ENCODE measurements around the gene GRK5.

GRK5 gene

DNA sequence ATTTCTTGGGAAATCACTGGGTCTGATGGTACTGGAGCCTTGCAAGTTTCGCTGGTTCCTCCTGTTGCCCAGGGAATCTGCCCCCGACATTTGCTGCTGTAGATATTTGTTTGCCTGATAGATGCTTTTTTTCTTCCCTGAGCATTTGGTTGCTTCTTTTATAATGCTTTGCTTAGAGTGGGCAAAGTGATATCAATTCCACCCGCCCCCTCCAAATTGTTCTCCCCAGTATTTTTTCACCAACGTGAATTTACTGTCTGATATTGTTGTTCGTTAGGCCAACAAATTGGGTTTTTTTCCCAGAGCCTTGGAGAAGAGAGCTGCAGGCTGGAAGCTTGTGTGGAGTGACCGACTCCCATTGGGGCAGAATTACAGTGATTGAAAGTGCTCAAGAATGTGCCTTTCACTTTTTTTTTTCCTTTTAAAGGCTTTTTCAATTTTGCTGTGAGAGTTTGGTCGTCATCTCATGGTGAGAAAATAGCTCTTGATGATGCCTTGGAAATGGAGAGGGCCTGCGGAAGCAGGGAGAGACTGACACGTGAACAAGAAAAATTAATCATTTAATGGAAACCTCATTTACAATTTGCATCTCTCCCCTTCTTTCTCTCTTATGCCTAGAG is 2.5 kb downstream of the GRK5 start:
- Histone ChIP-seq H3K27ac (ENCODE audit: low read depth, low read length) (no peak overlapping the region), H3F3A (ENCODE audit: insufficient read depth) (0 out of 2 replicates have a peak, but pooled peaks cover 3% of the 10 kb centered on the region), H3K9me2 (replicated peaks; ENCODE audit: insufficient read depth, low read length) (no peaks in the 10 kb centered on the region), H4K20me1 (ENCODE audit: low read depth, low read length) (no peaks in the 10 kb centered on the region), H3K4me3 (ENCODE audit: insufficient read depth, low read length, poor library complexity, severe bottlenecking) (no peak overlapping the region), H3K36me3 (ENCODE audit: low read length) (no peaks in the 10 kb centered on the region), H3K4me2 (ENCODE audit: low read depth, low read length, poor library complexity, severe bottlenecking) (peak overlapping the region; percentile 67), H2AFZ (ENCODE audit: low read depth, low read length, severe bottlenecking) (no peak overlapping the region), H3K27me3 (ENCODE audit: low read length) (no peaks in the 10 kb centered on the region), H3K9ac (ENCODE audit: low read length) (no peak overlapping the region), H3K9me3 (ENCODE audit: insufficient read depth, low read length) (no peaks in the 10 kb centered on the region), H3K79me2 (ENCODE audit: insufficient read depth, low read length) (no peaks in the 10 kb centered on the region)
- TF ChIP-seq CTCF (IDR thresholded peaks at IDR 0.05; ENCODE audit: insufficient read depth, low read length, poor library complexity, severe bottlenecking) (no peak), EZH2phosphoT487 (conservative IDR thresholded peaks at IDR 0.05; ENCODE audit: low read length) (no peak)

- no peak overlapping the region for H3K4me3 ChIP-seq (ENCODE audit: insufficient read depth, low read length, poor library complexity, severe bottlenecking)
- H3K4me2 ChIP-seq (ENCODE audit: low read depth, low read length, poor library complexity, severe bottlenecking), result no peak overlapping the region
- H2AFZ ChIP-seq (ENCODE audit: low read depth, low read length, severe bottlenecking), result no peak overlapping the region
- no peaks in the 10 kb centered on the region for H3K27me3 ChIP-seq (ENCODE audit: low read length)
- no peak for TF ChIP-seq CTCF (IDR thresholded peaks at IDR 0.05; ENCODE audit: insufficient read depth, low read length, poor library complexity, severe bottlenecking)
- TF ChIP-seq EZH2phosphoT487 (conservative IDR thresholded peaks at IDR 0.05; ENCODE audit: low read length), result no peak
- H4K20me1 ChIP-seq (ENCODE audit: low read depth, low read length), result no peaks in the 10 kb centered on the region
- H3K9me2 ChIP-seq (replicated peaks; ENCODE audit: insufficient read depth, low read length), result no peaks in the 10 kb centered on the region
- H3F3A ChIP-seq (ENCODE audit: insufficient read depth), result 0 out of 2 replicates have a peak, but pooled peaks cover 3% of the 10 kb centered on the region
- no peaks in the 10 kb centered on the region for H3K9me3 ChIP-seq (ENCODE audit: insufficient read depth, low read length)
- H3K79me2 ChIP-seq (ENCODE audit: insufficient read depth, low read length), result no peaks in the 10 kb centered on the region
- no peaks in the 10 kb centered on the region for H3K36me3 ChIP-seq (ENCODE audit: low read length)
- H3K27ac ChIP-seq (ENCODE audit: low read depth, low read length), result no peak overlapping the region
- no peak overlapping the region for H3K9ac ChIP-seq (ENCODE audit: low read length)
Measured at GRCh38 chr10:119210633-119211032, 3.3 kb downstream of the GRK5 start.

DNA sequence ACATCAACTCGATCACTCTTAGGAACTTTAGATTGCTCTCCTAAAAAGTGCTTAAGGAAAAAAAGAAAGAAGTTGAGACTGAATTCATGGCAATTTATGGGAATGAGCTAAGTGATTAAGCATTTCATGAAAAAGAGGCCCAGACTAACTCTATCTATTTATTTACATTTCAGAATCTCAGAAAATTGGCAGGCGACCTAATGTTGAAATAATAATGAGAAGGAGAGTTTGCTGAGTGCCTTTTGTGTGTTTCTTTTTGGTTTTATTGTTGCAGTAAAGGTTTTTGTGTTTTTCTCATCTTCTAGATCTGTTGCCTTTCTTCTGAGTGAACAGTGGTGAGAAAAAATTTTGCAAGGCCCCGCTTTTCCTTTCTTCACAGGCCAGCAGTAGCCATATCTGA is 3.8 kb downstream of the GRK5 start:
- Histone ChIP-seq H3K4me3 (ENCODE audit: insufficient read depth, low read length, poor library complexity, severe bottlenecking) (no peak overlapping the region), H4K20me1 (ENCODE audit: low read depth, low read length) (no peaks in the 10 kb centered on the region), H2AFZ (ENCODE audit: low read depth, low read length, severe bottlenecking) (no peak overlapping the region), H3K9ac (ENCODE audit: low read length) (no peak overlapping the region), H3K27ac (ENCODE audit: low read depth, low read length) (no peak overlapping the region), H3K36me3 (ENCODE audit: low read length) (no peaks in the 10 kb centered on the region), H3K9me3 (ENCODE audit: insufficient read depth, low read length) (no peaks in the 10 kb centered on the region), H3K4me2 (ENCODE audit: low read depth, low read length, poor library complexity, severe bottlenecking) (no peak overlapping the region), H3K27me3 (ENCODE audit: low read length) (no peaks in the 10 kb centered on the region), H3K79me2 (ENCODE audit: insufficient read depth, low read length) (no peaks in the 10 kb centered on the region), H3K9me2 (replicated peaks; ENCODE audit: insufficient read depth, low read length) (no peaks in the 10 kb centered on the region), H3F3A (ENCODE audit: insufficient read depth) (no peaks in the 10 kb centered on the region)
- no peak for TF ChIP-seq CTCF (IDR thresholded peaks at IDR 0.05; ENCODE audit: insufficient read depth, low read length, poor library complexity, severe bottlenecking)
- no peak for TF ChIP-seq EZH2phosphoT487 (conservative IDR thresholded peaks at IDR 0.05; ENCODE audit: low read length)
